GM18858 (cell line): ENCODE measurements around the gene LURAP1L.

Experiments
- ATAC-seq: cut with Tn5 transposase; IDR thresholded peaks from one replicate; pipeline ENCODE4 v1.9.1; 2021; ENCODE audit not compliant: unreplicated experiment

LURAP1L gene

DNA sequence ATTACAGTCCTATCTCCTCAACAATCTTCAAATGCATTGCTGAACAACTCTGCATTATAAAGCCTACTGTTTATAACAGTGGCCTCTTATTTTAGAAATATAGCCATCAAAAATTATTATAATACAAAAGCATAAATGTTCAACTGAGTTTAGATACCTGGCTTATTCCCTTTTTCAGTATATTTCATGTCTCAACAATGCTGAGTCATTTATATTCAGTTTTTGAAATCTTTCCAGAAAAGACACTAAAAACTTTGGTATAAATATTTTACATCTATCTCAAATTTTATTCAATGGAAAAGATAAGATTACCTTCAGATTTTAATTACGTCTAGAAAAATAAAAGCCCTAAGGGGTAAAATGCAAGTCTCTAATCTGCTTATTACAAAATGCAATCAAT is 37.9 kb downstream of the LURAP1L start:
- ATAC-seq: no peak

DNA sequence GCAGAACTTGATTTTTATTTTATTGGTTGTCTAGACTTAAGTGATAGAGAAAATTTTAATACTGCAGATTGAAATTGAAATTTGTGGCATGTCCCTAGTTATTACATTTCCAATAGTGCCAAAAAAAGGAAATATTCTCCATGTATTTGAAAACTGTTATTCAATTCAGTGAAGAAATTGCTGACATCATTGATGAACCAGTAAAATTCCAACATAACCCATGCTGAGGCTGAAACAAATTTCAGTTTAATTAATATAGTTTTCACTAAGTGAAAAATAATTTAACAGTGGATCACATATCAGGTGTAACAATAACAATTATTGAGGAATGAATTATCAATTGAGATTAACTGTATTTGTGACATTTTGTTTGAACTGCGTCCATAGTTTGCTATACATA is 38.7 kb downstream of the LURAP1L start:
- ATAC-seq: no peak

GRCh38 chr9:12813960-12814876 is 39.4 kb downstream of the LURAP1L start:
- peak; percentile 55 for ATAC-seq

- no peak for ATAC-seq
Measured at GRCh38 chr9:12814877-12815237, 40.0 kb downstream of the LURAP1L start.

GRCh38 chr9:12815888-12816287 is 41.1 kb downstream of the LURAP1L start:
- ATAC-seq: no peak

DNA sequence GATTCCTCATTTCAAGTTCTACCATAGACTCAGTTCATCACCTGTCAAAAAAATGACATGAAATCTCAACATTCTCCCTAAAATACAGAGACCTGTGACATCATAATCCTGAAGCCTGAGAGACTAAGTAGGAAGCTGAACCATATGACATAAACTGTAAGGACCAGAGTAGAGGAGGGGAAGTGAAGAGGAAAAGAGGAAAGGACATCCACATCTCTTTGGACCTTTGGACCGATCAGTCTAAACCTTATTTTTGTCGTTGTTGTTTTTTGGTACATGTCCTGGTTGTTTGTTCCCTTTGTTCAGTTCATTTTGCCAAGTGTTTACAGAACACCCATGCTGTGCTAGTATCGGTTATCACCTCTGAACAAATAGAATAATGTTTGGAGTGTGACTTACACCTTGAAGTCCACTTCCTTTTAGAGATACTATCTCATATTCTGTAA is 41.9 kb downstream of the LURAP1L start:
- ATAC-seq: no peak

DNA sequence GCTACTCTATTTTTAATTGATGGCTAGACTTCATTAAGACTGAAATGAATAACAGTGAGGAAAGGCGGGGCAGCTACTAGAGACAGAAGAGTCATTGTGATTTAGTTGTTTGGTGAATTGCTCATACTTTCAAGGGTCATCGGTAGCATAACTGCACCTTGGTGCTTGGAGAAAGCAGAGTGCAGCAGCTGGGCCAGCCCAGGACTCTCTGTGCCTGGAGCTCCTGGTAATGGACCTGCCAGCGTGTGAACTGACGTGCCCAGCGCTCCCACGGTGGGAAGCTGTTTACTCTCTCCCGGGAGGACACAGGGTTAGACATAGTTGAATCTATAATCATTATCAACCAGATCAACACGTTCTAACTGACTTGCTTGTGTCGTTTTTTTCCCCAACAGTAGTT is 42.9 kb downstream of the LURAP1L start:
- no peak for ATAC-seq

GRCh38 chr9:12818431-12819000 is 43.7 kb downstream of the LURAP1L start:
- no peak for ATAC-seq

DNA sequence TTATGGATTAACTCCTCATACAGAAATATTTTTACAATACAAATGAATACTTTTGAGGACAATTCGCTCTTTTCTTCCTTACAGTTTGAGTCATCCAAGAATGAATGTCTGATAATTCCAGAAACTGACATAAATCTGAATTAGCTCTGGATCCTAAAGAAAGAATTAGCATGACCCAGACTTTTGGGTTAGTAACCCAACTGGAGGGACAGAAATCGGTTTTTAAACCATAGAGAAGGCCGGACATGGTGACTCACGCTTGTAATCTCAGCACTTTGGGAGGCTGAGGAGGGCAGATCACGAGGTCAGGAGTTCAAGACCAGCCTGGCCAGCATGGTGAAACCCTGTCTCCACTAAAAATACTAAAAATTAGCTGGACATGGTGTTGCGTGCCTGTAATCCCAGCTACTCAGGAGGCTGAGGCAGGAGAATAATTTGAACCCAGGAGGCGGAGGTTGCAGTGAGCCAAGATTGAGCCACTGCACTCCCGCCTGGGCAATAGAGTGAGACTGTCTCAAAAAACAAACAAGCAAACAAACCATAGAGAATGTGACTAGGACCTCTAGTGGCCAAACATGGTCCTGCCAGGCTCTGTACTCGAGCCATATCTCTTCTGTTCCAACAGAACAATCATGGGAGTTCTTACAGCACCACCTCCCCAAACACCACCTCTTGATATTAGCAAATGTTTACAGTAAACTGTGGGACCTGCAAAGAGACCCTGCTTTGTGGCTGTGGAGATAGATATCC is 44.8 kb downstream of the LURAP1L start:
- ATAC-seq: peak; percentile 92

- no peak for ATAC-seq
Measured at GRCh38 chr9:12822111-12822510, 47.3 kb downstream of the LURAP1L start.

DNA sequence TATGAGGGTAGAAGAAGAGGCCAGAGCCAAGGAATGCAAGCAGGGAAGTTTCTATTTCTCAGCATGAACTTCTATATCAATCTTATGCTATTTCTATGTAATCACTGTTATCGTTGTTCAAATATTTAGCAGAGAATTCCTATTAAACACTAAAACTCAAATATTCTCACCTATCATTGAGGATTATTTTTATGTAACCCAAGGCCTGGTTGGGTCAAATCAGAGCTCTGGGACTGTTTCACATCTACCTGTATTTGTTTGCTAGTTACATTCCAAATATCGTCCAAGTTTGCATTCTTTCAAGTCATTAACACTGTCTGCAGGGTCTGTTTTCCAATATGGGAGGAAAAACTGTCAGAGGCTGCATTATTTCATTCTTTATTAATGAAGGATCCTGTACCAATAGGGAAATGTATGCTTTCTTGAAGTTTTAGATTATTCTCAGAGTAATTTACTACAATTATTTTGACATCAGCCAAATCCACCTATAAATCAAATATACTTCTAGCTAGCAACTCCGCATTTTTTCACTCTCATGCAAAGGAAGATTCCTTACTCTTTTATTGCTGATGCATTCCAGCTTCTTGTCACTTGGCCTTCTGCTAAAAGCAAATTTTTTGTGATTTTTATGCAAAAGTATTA is 52.2 kb downstream of the LURAP1L start:
- no peak for ATAC-seq

DNA sequence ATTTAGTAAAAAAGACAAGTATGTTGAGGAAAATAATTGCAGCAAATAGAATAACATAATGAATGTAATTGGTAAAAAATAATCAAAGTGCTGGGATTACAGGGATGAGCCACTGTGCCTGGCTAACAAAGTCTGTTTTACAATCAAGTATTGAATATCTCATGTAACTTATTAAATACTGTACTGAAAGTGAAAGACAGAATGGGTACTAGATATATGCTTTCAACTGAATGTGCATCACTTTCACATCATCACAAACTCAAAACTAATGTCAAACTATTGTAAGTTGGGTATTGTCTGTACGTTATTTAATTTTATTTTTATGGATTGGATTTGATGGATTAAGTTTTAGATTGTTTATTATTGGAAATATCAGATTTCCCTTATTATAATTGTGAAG is 58.9 kb downstream of the LURAP1L start:
- peak; percentile 58 for ATAC-seq

DNA sequence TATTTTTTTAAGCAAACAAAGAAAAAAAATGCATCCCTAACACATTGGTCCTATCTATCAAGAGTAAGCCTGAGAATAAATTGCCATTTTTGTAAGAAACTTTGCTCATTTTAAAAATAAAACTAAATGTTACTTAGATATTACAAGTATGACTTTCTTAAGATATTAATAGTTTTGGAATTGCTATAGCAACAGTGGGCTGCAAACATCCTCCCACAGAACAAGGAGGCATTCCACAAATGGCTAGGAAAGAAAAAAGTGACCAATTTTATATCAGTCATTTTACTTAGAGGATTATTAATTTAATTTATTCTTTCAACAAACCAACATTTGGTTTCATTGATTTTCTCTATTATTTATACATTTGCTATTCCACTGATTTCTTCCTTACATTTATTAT is 63.7 kb downstream of the LURAP1L start:
- ATAC-seq: no peak

DNA sequence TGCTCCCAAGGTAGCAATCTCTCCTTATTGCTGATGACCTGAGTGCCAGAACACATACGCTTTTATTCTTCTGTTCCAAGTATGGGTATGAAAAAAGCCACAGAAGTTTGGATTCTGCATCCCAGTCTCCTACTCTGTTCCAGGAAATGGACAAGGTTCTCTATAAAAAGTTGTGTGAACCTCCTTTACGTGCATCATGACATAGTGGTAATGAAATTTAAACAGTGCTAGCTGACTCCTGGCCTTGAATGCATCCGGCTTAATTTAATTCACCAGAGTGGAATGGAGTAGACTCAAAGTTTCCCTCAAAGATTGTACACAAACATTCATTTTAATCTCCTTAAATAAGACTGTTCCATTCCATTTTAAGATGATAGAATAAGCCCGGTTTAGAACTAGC is 68.9 kb downstream of the LURAP1L start:
- no peak for ATAC-seq

GRCh38 chr9:12846035-12846434 is 71.2 kb downstream of the LURAP1L start:
- no peak for ATAC-seq

GRCh38 chr9:12847561-12847960 is 72.7 kb downstream of the LURAP1L start:
- no peak for ATAC-seq

DNA sequence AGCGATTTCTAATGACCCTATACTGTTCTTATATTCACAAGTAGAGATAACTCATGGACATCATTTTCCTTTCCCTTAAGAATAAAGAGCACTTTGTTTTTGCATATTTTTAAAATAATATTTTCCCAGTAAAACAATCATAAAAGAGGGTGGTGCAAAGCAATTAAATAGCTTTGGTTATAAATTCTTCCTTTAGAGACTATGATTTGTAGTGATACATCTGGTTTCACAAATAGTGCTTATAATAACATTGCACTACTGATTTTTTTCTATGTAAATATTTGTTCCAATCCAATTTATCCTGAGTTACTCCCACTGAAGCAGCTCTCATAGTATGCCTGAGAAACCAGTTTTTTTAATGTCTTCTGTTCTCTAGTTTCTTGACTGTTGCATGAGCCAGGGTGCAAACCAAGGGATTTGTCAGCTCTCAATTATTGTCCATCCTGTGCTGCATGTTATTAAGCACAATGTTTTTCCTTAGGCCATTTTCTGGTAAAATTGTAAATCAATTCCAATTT is 74.7 kb downstream of the LURAP1L start:
- no peak for ATAC-seq

DNA sequence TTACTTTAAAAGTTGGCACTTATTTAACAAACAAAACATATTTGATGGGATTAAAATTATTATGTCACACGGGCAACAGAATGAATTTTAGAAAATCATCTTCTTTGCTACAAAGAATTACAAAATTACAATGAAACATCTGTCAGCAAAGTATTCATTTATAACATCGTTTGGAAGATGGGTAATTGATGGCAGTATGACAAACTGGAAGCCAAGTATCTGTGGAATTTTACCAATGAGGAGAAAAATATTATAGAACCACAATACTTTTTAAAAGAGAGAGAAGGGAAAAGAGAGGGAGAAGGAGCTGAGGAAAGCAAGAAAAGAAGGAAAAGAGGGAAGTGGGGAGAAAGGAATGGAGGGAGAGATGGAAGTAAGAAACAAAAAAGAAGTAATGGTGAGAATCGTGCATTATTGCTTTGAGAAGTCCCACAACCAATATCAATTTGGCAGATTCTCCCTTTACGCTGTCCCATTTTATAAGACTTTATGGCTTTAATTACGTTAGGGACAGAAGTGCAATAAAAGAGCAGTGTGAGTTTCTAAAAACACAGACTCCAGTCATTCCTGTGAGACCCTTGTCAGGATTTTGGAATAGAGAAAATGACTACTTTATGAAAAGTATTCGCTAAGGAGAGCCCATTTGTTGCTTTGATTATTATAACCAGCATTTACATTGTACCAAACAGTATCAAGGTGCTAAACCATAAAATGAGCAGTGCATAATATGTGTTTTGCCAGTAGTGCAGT is 76.7 kb downstream of the LURAP1L start:
- no peak for ATAC-seq

DNA sequence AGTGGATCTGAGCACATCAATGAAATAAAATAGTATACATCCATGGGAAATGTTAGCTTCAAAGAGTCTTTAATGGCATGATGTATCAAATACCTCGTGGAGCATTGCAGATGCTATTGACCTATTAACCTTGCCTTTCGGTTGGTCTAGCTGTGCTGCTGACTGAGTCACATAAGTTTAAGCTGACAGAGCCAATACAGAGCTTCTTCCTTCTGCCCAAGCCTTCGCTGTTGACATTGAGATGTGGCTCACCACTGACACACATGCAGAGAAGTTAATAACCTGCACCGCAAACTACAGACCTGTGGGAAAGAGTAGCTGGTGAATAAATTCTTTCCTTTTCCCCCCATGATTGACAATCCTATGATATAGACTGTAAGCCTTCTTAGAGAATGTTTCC is 78.2 kb downstream of the LURAP1L start:
- no peak for ATAC-seq

- ATAC-seq: no peak
Measured at GRCh38 chr9:12854221-12854620, 79.4 kb downstream of the LURAP1L start.
